Mesenchymal stem cell (in vitro differentiated cells and primary cell): ENCODE measurements around the gene DENND2C.
A peak's percentile ranks its signal among the peaks of the same experiment; 100 is the strongest.

ENCODE experiments used
- DNase-seq: peaks from one replicate; pipeline ENCODE4 v3.0.0-alpha.2; 2013
- H2AFZ ChIP-seq: one replicate; pipeline ENCODE4 v1.6.1; 2013; ENCODE audit warnings: low read depth, mild to moderate bottlenecking, control low read depth, inconsistent platforms, low read length, moderate library complexity
- H2AK5ac ChIP-seq: 2 replicates; pipeline ENCODE4 v1.6.1; 2013; ENCODE audit warnings: low read length, moderate library complexity, mild to moderate bottlenecking, inconsistent platforms; ENCODE audit not compliant: severe bottlenecking
- H2BK120ac ChIP-seq: one replicate; pipeline ENCODE4 v1.6.1; 2013; ENCODE audit warnings: low read depth, mild to moderate bottlenecking, inconsistent platforms, low read length, moderate library complexity
- H2BK12ac ChIP-seq, 2 experiments: one replicate each; pipeline ENCODE4 v1.6.1; 2013; ENCODE audit warnings: inconsistent platforms in 2 of 2, low read length in 2 of 2, mild to moderate bottlenecking in 2 of 2, moderate library complexity in 2 of 2, control low read depth in 1 of 2
- H2BK15ac ChIP-seq: one replicate; pipeline ENCODE4 v1.6.1; 2013; ENCODE audit warnings: mild to moderate bottlenecking, low read depth, inconsistent platforms; ENCODE audit not compliant: poor library complexity, severe bottlenecking
- H2BK5ac ChIP-seq: 2 replicates; pipeline ENCODE4 v1.6.1; 2013; ENCODE audit warnings: low read depth, mild to moderate bottlenecking, low read length, control low read depth, inconsistent platforms; ENCODE audit not compliant: poor library complexity, severe bottlenecking
- H3K14ac ChIP-seq, 2 experiments: one replicate each; pipeline ENCODE4 v1.6.1; 2013; ENCODE audit warnings: inconsistent platforms in 2 of 2, low read length in 2 of 2, control low read depth in 1 of 2, mild to moderate bottlenecking in 1 of 2, moderate library complexity in 1 of 2
- H3K18ac ChIP-seq, 2 experiments: one replicate each; pipeline ENCODE4 v1.6.1; 2013; ENCODE audit warnings: inconsistent platforms in 2 of 2, low read length in 2 of 2, control low read depth in 1 of 2, low read depth in 1 of 2, mild to moderate bottlenecking in 1 of 2
- H3K23ac ChIP-seq, 2 experiments: one replicate each; pipeline ENCODE4 v1.6.1; 2013; ENCODE audit warnings: inconsistent platforms in 2 of 2, low read length in 2 of 2, mild to moderate bottlenecking in 2 of 2, moderate library complexity in 2 of 2, control low read depth in 1 of 2
- H3K27ac ChIP-seq: 2 replicates; pipeline ENCODE4 v1.5.1; 2013; ENCODE audit warnings: mild to moderate bottlenecking, moderate library complexity, low read length, control low read depth, inconsistent platforms; ENCODE audit not compliant: poor library complexity, severe bottlenecking
- H3K27me3 ChIP-seq, 2 experiments: 2 replicates each; pipeline versions ENCODE4 v1.6.1 to v1.7.0; 2013; ENCODE audit warnings: low read length in 2 of 2, mild to moderate bottlenecking in 2 of 2, moderate library complexity in 2 of 2, control low read depth in 1 of 2, inconsistent platforms in 1 of 2; ENCODE audit not compliant: control insufficient read depth in 1 of 2, insufficient read depth in 1 of 2
- H3K36me3 ChIP-seq, 2 experiments: 2 replicates each; pipeline versions ENCODE4 v1.6.1 to v1.7.0; 2013; ENCODE audit warnings: low read length in 2 of 2, control low read depth in 1 of 2, inconsistent platforms in 1 of 2, low read depth in 1 of 2, mild to moderate bottlenecking in 1 of 2; ENCODE audit not compliant: insufficient read depth in 2 of 2, control insufficient read depth in 1 of 2
- H3K4ac ChIP-seq, 2 experiments: one replicate each; pipeline ENCODE4 v1.6.1; 2013; ENCODE audit warnings: inconsistent platforms in 2 of 2, low read length in 2 of 2, mild to moderate bottlenecking in 2 of 2, moderate library complexity in 2 of 2, control low read depth in 1 of 2, low read depth in 1 of 2
- H3K4me1 ChIP-seq: 2 replicates; pipeline ENCODE4 v1.6.1; 2013; ENCODE audit warnings: low read depth, low read length, control low read depth; ENCODE audit not compliant: control insufficient read depth, insufficient read depth
- H3K4me2 ChIP-seq: 2 replicates; pipeline ENCODE4 v1.6.1; 2013; ENCODE audit warnings: low read length, mild to moderate bottlenecking, inconsistent platforms; ENCODE audit not compliant: poor library complexity, severe bottlenecking
- H3K4me3 ChIP-seq, 2 experiments: 2 replicates each; pipeline versions ENCODE4 v1.5.1 to v1.7.0; 2013; ENCODE audit warnings: low read length in 2 of 2, mild to moderate bottlenecking in 2 of 2, control low read depth in 1 of 2, low read depth in 1 of 2; ENCODE audit not compliant: insufficient read depth in 1 of 2
- H3K79me1 ChIP-seq: replicated peaks from 2 replicates; pipeline ENCODE4 v1.6.1; 2013; ENCODE audit warnings: mild to moderate bottlenecking, control low read depth, low read length, inconsistent platforms; ENCODE audit not compliant: poor library complexity, severe bottlenecking
- H3K9ac ChIP-seq: 2 replicates; pipeline ENCODE4 v1.7.0; 2013; ENCODE audit warnings: mild to moderate bottlenecking, low read length, moderate library complexity
- H3K9me3 ChIP-seq: 2 replicates; pipeline ENCODE4 v1.7.0; 2013; ENCODE audit warnings: mild to moderate bottlenecking, low read length; ENCODE audit not compliant: control insufficient read depth
- H4K8ac ChIP-seq: one replicate; pipeline ENCODE4 v1.6.1; 2013; ENCODE audit warnings: inconsistent platforms, mild to moderate bottlenecking, low read length, moderate library complexity
- H4K91ac ChIP-seq: one replicate; pipeline ENCODE4 v1.6.1; 2013; ENCODE audit warnings: mild to moderate bottlenecking, low read length, inconsistent platforms
- WGBS: methylation state at CpG from one replicate; pipeline ENCODE4 v1.1.7; 2013; ENCODE audit warnings: mixed read lengths; 5-methylcytosine and 5-hydroxymethylcytosine counted together

The DENND2C gene

DNA sequence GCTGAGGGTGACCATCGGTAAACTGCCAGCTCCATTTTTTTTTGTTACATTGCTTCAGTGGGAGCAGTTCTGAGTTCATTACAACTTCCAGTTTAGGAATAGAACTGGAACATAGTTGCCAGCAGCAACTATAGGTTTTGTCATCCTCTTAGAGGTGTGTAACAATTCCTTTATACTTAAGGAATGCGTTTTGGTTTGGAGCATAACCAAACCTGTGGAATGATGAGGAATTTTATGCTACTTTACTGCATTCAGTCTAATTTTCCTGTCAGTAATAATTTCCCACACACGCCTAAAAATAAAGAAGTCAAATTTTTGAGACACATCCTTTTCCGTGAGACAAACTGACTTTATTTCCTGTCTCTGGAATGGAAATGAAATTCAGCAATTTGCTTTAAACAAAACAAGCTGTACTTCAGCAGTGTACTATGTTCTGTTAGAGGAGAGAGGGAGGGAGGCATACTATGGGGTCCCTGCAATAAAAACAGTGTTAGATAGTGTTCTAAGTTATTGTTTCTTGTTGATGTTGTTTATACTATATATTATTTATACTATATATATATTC is 30.3 kb upstream of the DENND2C start:
- Histone ChIP-seq H2AK5ac (no peak overlapping the region), H3K27me3 (peaks cover 0 to 5% of the 10 kb centered on the region in 2 experiments), H3K14ac (no peak overlapping the region), H3K4me3 (no peak overlapping the region), H3K4me1 (no peaks in the 10 kb centered on the region), H2BK5ac (peak overlapping the region; percentile 44), H2BK12ac (no peak overlapping the region), H3K9ac (no peak overlapping the region), H4K8ac (no peak overlapping the region), H3K9me3 (no peaks in the 10 kb centered on the region), H2BK120ac (no peak overlapping the region), H2AFZ (no peak overlapping the region), H3K79me1 (no peaks in the 10 kb centered on the region), H3K23ac (no peak overlapping the region), H3K36me3 (peaks cover 0 to 9% of the 10 kb centered on the region in 2 experiments), H2BK15ac (no peak overlapping the region), H4K91ac (no peak overlapping the region), H3K27ac (no peak overlapping the region), H3K18ac (no peak overlapping the region), H3K4me2 (no peak overlapping the region), H3K4ac (no peak overlapping the region)
- 85% methylated on average over 4 of the region's 4 CpGs for WGBS
- no peak for DNase-seq

- H3K9ac ChIP-seq: no peak overlapping the region
- H2BK5ac ChIP-seq: no peak overlapping the region
- H3K4me1 ChIP-seq: no peaks in the 10 kb centered on the region
- H3K4ac ChIP-seq: no peak overlapping the region
- no peak overlapping the region for H3K23ac ChIP-seq
- H4K91ac ChIP-seq: no peak overlapping the region
- H4K8ac ChIP-seq: no peak overlapping the region
- H2AK5ac ChIP-seq: no peak overlapping the region
- no peak overlapping the region for H2BK12ac ChIP-seq
- H3K36me3 ChIP-seq: no peaks in the 10 kb centered on the region
- no peak overlapping the region for H2BK120ac ChIP-seq
- H3K27ac ChIP-seq: no peak overlapping the region
- no peak overlapping the region for H3K4me3 ChIP-seq
- no peak overlapping the region for H2AFZ ChIP-seq
- no peak overlapping the region for H3K14ac ChIP-seq
- DNase-seq: no peak
- H3K79me1 ChIP-seq: no peaks in the 10 kb centered on the region
- no peak overlapping the region for H3K18ac ChIP-seq
- peaks cover 0 to 5% of the 10 kb centered on the region in 2 experiments for H3K27me3 ChIP-seq
- H3K4me2 ChIP-seq: no peak overlapping the region
- H2BK15ac ChIP-seq: no peak overlapping the region
- no peaks in the 10 kb centered on the region for H3K9me3 ChIP-seq
Observed at GRCh38 chr1:114696810-114697209, 27.0 kb upstream of the DENND2C start.

- no peak within 1 kb of the TSS for H4K91ac ChIP-seq
- no peak within 1 kb of the TSS for H2AK5ac ChIP-seq
- no peak within 1 kb of the TSS for H3K4ac ChIP-seq
- WGBS: 83% methylated on average over 3 of the region's 6 CpGs
- H2BK5ac ChIP-seq: no peak within 1 kb of the TSS
- no peak within 1 kb of the TSS for H3K9ac ChIP-seq
- peaks cover 0 to 5% of the 10 kb centered on the region in 2 experiments for H3K27me3 ChIP-seq
- no peak within 1 kb of the TSS for H3K27ac ChIP-seq
- H3K36me3 ChIP-seq: no peaks in the 10 kb centered on the region
- no peak within 1 kb of the TSS for H2BK12ac ChIP-seq
- no peak within 1 kb of the TSS for H2BK120ac ChIP-seq
- H3K4me2 ChIP-seq: no peak within 1 kb of the TSS
- H2AFZ ChIP-seq: no peak within 1 kb of the TSS
- H3K4me3 ChIP-seq: no peak within 1 kb of the TSS
- H3K23ac ChIP-seq: no peak within 1 kb of the TSS
- no peaks in the 10 kb centered on the region for H3K79me1 ChIP-seq
- H4K8ac ChIP-seq: no peak within 1 kb of the TSS
- H3K9me3 ChIP-seq: no peaks in the 10 kb centered on the region
- no peak within 1 kb of the TSS for H3K14ac ChIP-seq
- no peak within 1 kb of the TSS for H2BK15ac ChIP-seq
- DNase-seq: peak; percentile 29
- H3K4me1 ChIP-seq: no peaks in the 10 kb centered on the region
- no peak within 1 kb of the TSS for H3K18ac ChIP-seq
Observed at GRCh38 chr1:114695430-114696058, 25.7 kb upstream of the DENND2C start, which contains the start of gene AMPD1. TSS of gene AMPD1 (minus strand) at chr1:114695546. CDS start at chr1:114695471, 75 bp downstream.

DNA sequence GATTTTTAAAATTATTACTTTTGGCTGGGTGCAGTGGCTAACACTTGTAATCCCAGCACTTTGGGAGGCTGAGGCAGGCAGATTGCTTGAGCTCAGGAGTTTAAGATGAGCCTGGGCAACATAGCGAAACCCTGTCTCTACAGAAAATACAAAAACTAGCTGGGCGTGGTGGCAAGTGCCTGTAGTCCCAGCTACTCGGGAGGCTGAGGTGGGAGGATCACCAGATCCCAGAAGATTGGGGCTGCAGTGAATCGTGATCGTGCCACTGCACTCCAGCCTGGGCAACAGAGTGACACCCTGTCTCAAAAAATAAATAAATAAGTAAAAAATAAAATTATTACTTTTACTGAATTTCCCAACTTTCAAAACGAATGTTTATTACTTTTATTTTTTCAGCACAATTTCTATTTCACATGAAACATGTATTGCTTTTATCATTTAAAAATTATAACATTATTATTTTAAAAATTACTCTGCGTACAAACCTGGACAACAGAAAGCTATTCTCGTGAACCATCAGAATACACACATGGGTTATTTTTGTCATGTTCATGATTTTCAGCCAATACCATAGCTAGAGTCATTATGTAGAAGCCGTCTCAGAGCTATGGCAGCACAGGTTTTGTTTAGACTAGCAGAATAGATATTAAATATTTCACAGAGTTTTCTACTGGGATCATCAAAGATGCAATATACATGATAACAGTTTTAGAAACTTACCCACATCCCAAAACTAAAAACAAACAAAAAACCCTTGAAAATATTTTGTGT is 24.9 kb upstream of the DENND2C start:
- Histone ChIP-seq H2BK120ac (no peak overlapping the region), H3K27ac (no peak overlapping the region), H3K27me3 (peaks cover 5% of the 10 kb centered on the region in 2 experiments), H3K4me1 (no peaks in the 10 kb centered on the region), H3K14ac (no peak overlapping the region), H3K18ac (no peak overlapping the region), H3K9ac (no peak overlapping the region), H2AFZ (no peak overlapping the region), H2AK5ac (no peak overlapping the region), H3K4ac (no peak overlapping the region), H3K36me3 (no peaks in the 10 kb centered on the region), H3K79me1 (no peaks in the 10 kb centered on the region), H2BK15ac (no peak overlapping the region), H2BK12ac (no peak overlapping the region), H3K4me3 (no peak overlapping the region), H4K91ac (no peak overlapping the region), H3K9me3 (no peaks in the 10 kb centered on the region), H3K23ac (no peak overlapping the region), H2BK5ac (no peak overlapping the region), H4K8ac (no peak overlapping the region), H3K4me2 (no peak overlapping the region)
- DNase-seq: no peak
- 82% methylated on average over 5 of the region's 9 CpGs for WGBS
